ENCODE results near the gene NDRG3.

The NDRG3 gene

DNA sequence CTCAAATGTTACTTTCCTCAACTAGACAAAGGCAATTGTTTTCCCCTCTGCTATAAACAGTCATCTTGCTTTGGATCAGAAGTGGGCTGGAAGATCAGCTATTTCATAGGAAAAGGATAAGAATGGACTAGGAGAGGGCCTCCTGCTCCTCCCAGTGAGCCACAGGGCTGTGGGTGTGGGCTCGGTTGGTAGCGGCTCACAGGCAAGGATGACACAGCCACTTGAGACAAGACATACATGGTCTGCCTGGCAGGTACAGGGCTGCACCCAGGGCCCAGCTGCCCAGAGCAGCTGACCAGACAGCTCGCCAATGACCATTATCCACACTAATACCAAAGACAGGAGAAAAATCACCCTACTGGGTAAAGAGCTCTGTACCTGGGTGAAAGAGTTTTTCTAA is 90.9 kb downstream of the NDRG3 start:
- Histone ChIP-seq H3F3A (ENCODE audit: insufficient read depth, low read length) (no peaks in the 10 kb centered on the region), H3K4me3 (ENCODE audit: low read depth, low read length, poor library complexity, severe bottlenecking) (no peak overlapping the region), H4K20me1 (ENCODE audit: insufficient read depth, low read length) (no peaks in the 10 kb centered on the region), H3K4me1 (ENCODE audit: insufficient read depth, low read length, severe bottlenecking) (no peaks in the 10 kb centered on the region), H3K79me2 (ENCODE audit: insufficient read depth, low read length) (no peaks in the 10 kb centered on the region), H3K4me2 (ENCODE audit: low read length) (no peak overlapping the region), H2AFZ (ENCODE audit: low read length) (no peak overlapping the region), H3K9me2 (ENCODE audit: low read depth, low read length) (no peaks in the 10 kb centered on the region), H3K9ac (ENCODE audit: low read length) (no peak overlapping the region), H3K9me3 (ENCODE audit: low read length) (no peaks in the 10 kb centered on the region), H3K27ac (ENCODE audit: low read depth, low read length, poor library complexity, severe bottlenecking) (no peak overlapping the region), H3K27me3 (ENCODE audit: insufficient read depth, low read length) (no peaks in the 10 kb centered on the region), H3K36me3 (ENCODE audit: insufficient read depth, low read length) (peaks cover 4% of the 10 kb centered on the region; the same call in 1 of the 2 replicates)
- TF ChIP-seq EZH2 (IDR thresholded peaks at IDR 0.05; ENCODE audit: borderline replicate concordance, low read length) = no peak
- TF ChIP-seq, protein P1, sequence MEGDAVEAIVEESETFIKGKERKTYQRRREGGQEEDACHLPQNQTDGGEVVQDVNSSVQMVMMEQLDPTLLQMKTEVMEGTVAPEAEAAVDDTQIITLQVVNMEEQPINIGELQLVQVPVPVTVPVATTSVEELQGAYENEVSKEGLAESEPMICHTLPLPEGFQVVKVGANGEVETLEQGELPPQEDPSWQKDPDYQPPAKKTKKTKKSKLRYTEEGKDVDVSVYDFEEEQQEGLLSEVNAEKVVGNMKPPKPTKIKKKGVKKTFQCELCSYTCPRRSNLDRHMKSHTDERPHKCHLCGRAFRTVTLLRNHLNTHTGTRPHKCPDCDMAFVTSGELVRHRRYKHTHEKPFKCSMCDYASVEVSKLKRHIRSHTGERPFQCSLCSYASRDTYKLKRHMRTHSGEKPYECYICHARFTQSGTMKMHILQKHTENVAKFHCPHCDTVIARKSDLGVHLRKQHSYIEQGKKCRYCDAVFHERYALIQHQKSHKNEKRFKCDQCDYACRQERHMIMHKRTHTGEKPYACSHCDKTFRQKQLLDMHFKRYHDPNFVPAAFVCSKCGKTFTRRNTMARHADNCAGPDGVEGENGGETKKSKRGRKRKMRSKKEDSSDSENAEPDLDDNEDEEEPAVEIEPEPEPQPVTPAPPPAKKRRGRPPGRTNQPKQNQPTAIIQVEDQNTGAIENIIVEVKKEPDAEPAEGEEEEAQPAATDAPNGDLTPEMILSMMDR (IDR thresholded peaks at IDR 0.05; ENCODE audit: low read length) = no peak

DNA sequence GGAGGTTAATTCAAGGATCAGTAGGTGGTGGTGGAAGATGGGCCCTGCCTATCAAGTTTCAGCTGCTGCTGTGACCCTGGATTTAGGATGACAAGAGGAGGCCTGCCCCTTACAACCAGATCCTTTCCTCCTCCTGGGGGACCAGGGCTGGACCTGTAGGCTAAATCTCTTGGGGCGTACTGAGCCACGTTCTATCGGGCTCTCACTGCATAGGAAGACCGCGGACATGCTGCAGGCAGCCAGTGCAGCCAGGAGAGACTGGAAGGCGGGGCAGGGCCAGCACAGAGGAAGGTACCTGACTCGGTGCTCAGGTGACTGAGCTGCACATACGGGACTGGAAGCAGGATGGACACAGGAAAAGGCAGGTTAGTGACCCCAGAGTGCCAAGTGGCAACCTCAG is 91.4 kb downstream of the NDRG3 start:
- no peaks in the 10 kb centered on the region for H3K9me3 ChIP-seq (ENCODE audit: low read length)

DNA sequence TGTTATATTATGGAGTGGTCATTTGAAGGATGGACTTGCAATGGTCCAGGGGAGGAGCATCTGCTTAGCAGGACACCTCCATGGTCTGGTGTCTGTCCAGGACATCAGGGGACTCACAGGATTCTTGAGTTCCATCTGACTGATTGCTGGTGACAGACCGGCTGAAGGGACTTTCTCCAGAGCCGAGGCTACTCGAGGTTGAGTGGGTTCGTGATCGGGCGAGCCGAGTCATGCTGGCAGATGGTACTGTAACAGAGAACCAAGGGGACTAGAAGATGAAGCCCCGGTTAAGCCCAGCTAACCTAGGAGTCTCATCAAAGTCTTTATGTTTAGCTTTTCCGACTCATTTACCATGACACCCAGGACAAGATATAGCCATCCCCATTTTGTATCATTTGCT is 92.4 kb downstream of the NDRG3 start:
- Histone ChIP-seq H3K4me1 (ENCODE audit: insufficient read depth, low read length, severe bottlenecking) (no peaks in the 10 kb centered on the region), H3K79me2 (ENCODE audit: insufficient read depth, low read length) (no peaks in the 10 kb centered on the region), H3K4me3 (ENCODE audit: low read depth, low read length, poor library complexity, severe bottlenecking) (no peak overlapping the region), H3K4me2 (ENCODE audit: low read length) (no peak overlapping the region), H3F3A (ENCODE audit: insufficient read depth, low read length) (no peaks in the 10 kb centered on the region), H3K9ac (ENCODE audit: low read length) (no peak overlapping the region), H3K9me3 (ENCODE audit: low read length) (no peaks in the 10 kb centered on the region), H3K9me2 (ENCODE audit: low read depth, low read length) (no peaks in the 10 kb centered on the region), H3K27ac (ENCODE audit: low read depth, low read length, poor library complexity, severe bottlenecking) (no peak overlapping the region), H3K27me3 (ENCODE audit: insufficient read depth, low read length) (no peaks in the 10 kb centered on the region), H3K36me3 (ENCODE audit: insufficient read depth, low read length) (peaks cover 4% of the 10 kb centered on the region; the same call in 1 of the 2 replicates), H2AFZ (ENCODE audit: low read length) (no peak overlapping the region), H4K20me1 (ENCODE audit: insufficient read depth, low read length) (no peaks in the 10 kb centered on the region)
- TF ChIP-seq, protein P1 (IDR thresholded peaks at IDR 0.05; ENCODE audit: low read length) = no peak

More for the DNA sequence above, 91.4 kb downstream of the NDRG3 start:
- Histone ChIP-seq H3K4me1 (ENCODE audit: insufficient read depth, low read length, severe bottlenecking) (no peaks in the 10 kb centered on the region), H3K36me3 (ENCODE audit: insufficient read depth, low read length) (peaks cover 4% of the 10 kb centered on the region; the same call in 1 of the 2 replicates), H2AFZ (ENCODE audit: low read length) (no peak overlapping the region), H3K27ac (ENCODE audit: low read depth, low read length, poor library complexity, severe bottlenecking) (no peak overlapping the region), H3F3A (ENCODE audit: insufficient read depth, low read length) (no peaks in the 10 kb centered on the region), H3K79me2 (ENCODE audit: insufficient read depth, low read length) (no peaks in the 10 kb centered on the region), H3K9me2 (ENCODE audit: low read depth, low read length) (no peaks in the 10 kb centered on the region), H3K4me2 (ENCODE audit: low read length) (no peak overlapping the region), H3K4me3 (ENCODE audit: low read depth, low read length, poor library complexity, severe bottlenecking) (no peak overlapping the region), H3K9ac (ENCODE audit: low read length) (no peak overlapping the region), H3K27me3 (ENCODE audit: insufficient read depth, low read length) (no peaks in the 10 kb centered on the region), H4K20me1 (ENCODE audit: insufficient read depth, low read length) (no peaks in the 10 kb centered on the region)
- TF ChIP-seq, protein P1 (IDR thresholded peaks at IDR 0.05; ENCODE audit: low read length) = no peak
- TF ChIP-seq EZH2 (IDR thresholded peaks at IDR 0.05; ENCODE audit: borderline replicate concordance, low read length) = no peak

Measured in OCI-LY1 (cell line).